Measurements from ENCODE around the gene SLC7A14.

- TF ChIP-seq POLR2AphosphoS5 (IDR thresholded peaks at IDR 0.05; ENCODE audit: low read depth, low read length) (no peak), TAF1 (IDR thresholded peaks at IDR 0.05; ENCODE audit: borderline replicate concordance, insufficient read depth, low read length) (no peak), REST (IDR thresholded peaks at IDR 0.05; ENCODE audit: insufficient read depth in 1 of 2, low read depth in 2 of 2, low read length in 2 of 2) (no peak), FOXP2 (optimal IDR thresholded peaks at IDR 0.05; ENCODE audit: borderline replicate concordance, extremely low read depth, extremely low read length, insufficient read depth) (no peak)
Observed at GRCh38 chr3:170490828-170491560, 94.9 kb downstream of the SLC7A14 start.

Data from PFSK-1 (cell line).